T47D (cell line): ENCODE measurements around the gene DMRT1.
A peak's percentile ranks its signal among the peaks of the same experiment; 100 is the strongest.

Experiments used
- DNase-seq, 2 experiments: peaks; one replicate each; pipeline versions ENCODE4 v3.0.0 to v3.0.0-alpha.2; 2011 to 2012; ENCODE audit warnings: low read depth in 1 of 2, low spot score in 1 of 2
- JUND ChIP-seq: IDR thresholded peaks from 2 replicates; pipeline ENCODE4 v1.6.1; 2012; ENCODE audit warnings: low read depth
- in situ Hi-C: cut with HindIII; loops from 2 replicates; pipeline ENCODE4 v1.10.0; 2016; ENCODE audit warnings: low sequenced_read_pairs, low pct_unique_long_range_greater_than_20kb

The DMRT1 gene

GRCh38 chr9:841371-842209, at the start of gene DMRT1:
Gene DMRT1, plus strand, starts transcription at chr9:841697. Its CDS starts 142 bp downstream, at chr9:841839.
- no peak for DNase-seq
- TF ChIP-seq JUND: no peak
- in situ Hi-C loops: no loop called here

DNA sequence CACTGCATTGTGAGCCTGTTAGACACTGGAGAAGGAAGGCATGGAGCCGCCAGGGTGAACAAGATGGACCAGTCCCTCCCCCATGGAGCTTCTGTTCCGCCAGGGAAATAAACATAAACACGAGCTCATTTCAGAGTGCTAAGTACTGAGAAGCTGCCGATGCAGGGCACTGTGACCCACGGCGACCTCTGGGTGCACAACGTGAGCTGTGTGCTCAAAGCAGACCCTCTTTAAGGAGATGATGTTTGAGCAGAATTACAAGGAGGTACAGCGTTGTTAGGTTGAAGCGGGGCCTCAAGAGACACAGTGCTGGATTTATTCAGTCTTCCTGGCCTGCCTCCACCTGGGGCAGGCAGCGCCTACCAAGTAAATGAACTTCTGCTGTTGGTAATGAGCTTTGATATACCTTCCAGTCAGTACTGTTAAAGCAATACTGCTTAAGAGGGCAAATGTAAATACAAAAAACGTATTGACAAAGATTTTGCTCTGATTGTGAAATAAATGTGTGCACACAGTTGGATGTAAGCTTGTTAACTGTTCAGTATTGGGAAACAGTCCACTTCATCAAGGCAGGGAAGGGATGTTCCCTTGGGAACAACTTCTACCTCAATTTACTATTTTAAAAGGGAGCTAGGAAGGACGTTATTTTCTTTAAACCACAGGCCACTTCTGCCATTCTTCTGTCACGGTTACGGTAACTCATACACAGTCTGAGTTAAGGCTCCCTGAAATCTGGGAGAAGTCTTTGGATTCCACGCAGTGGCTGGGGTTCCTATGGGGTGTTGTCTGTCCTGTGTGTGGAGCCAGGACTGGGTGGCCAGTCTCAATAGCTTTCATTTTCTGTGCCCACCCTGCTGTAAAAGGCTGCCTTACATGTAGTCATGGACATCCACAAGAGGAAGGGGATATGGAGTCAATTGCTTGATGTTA, 48.9 kb upstream of the DMRT1 start:
- in situ Hi-C loops: no loop called here
- no peak for TF ChIP-seq JUND
- peak in 1 of 2 experiments; percentile 27 for DNase-seq

DNA sequence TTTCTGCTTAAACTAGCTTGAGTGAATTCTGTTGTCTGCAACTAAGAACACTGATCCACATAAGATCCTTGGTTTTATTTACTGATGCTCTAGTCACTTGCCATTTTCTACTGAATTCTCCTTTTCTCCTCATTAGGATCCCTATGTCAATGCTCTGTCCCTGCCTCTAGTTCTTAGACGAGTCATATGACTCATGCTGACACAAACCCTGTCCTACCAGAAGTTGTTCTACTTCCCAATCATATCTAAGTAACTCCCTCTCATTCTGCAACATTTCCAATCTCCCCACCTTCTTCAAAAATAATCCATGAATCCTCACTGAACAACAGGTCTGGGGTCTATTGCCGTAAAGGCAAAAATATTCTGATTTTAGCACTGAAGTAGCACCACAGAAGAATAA, 47.1 kb upstream of the DMRT1 start:
- no peak for TF ChIP-seq JUND
- DNase-seq: no peak
- in situ Hi-C loops: no loop called here

- in situ Hi-C loops: no loop called here
- DNase-seq: no peak
- TF ChIP-seq JUND: no peak
Measured at GRCh38 chr9:795869-796268, 45.6 kb upstream of the DMRT1 start.

GRCh38 chr9:800591-801150, 40.8 kb upstream of the DMRT1 start:
- no peak for DNase-seq
- in situ Hi-C loops: no loop called here
- no peak for TF ChIP-seq JUND

- DNase-seq: no peak
- in situ Hi-C loops: no loop called here
Measured at GRCh38 chr9:801399-802071, 40.0 kb upstream of the DMRT1 start.

GRCh38 chr9:804026-804425, 37.5 kb upstream of the DMRT1 start:
- TF ChIP-seq JUND: no peak
- no peak for DNase-seq
- in situ Hi-C loops: no loop called here

More at GRCh38 chr9:801399-802071, 40.0 kb upstream of the DMRT1 start:
- no peak for TF ChIP-seq JUND

DNA sequence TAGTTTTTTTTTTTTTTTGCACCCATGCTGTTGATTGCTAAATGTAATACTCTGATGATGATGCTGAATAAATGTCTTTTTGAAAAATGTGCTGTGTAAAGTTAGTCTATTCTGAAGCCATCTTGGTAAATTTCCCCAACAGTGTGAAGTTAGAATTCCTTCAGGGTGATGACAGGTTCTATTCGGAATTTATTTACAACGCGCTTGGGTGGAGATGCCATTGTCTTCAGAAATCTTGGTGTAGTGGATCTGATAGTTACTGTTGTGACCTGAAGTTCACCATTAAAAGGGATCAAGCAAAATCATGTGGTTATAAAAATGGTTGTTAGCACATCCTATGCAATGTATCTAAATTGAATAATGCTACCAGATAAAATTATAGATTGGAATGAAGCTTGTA, 36.3 kb upstream of the DMRT1 start:
- no peak for TF ChIP-seq JUND
- in situ Hi-C loops: no loop called here
- DNase-seq: no peak

- DNase-seq: peak; percentile 33 to 44
- in situ Hi-C loops: no loop called here
- TF ChIP-seq JUND: no peak
Measured at GRCh38 chr9:806285-807156, 35.0 kb upstream of the DMRT1 start.

GRCh38 chr9:811106-811531, 30.4 kb upstream of the DMRT1 start:
- in situ Hi-C loops: no loop called here
- DNase-seq: no peak
- TF ChIP-seq JUND: no peak

DNA sequence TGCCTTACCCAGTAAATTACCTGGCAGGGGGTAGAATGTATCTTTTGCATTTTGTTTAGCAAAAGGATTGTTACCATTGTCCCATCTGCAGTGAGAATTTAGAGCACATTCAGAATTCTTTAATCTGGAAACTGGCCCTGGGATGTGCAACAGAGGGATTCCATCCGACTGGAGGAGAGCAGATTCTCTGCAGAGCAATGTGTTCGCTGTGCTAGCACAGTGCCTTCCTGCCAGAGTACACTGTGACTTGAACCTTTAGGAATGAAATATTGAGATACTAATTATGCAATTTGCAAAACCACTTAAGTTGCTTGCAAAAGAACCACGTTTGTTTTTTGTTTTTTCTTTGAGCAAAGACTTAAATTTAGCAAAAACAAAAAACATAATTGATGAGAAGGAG, 22.5 kb upstream of the DMRT1 start:
- in situ Hi-C loops: no loop called here
- TF ChIP-seq JUND: no peak
- no peak for DNase-seq
